Mucosa of stomach (tissue), 1 donor: Measurements from ENCODE around the gene CABLES2.

ENCODE experiments used
- H3K27me3 ChIP-seq: one replicate; pipeline ENCODE4 v1.7.0; 2013; ENCODE audit warnings: mild to moderate bottlenecking, low read length; ENCODE audit not compliant: control insufficient read depth, insufficient read depth
- H3K36me3 ChIP-seq: one replicate; pipeline ENCODE4 v1.7.0; 2013; ENCODE audit warnings: low read length; ENCODE audit not compliant: control insufficient read depth, insufficient read depth
- H3K4me1 ChIP-seq: one replicate; pipeline ENCODE4 v1.7.0; 2013; ENCODE audit warnings: mild to moderate bottlenecking, low read length; ENCODE audit not compliant: control insufficient read depth, insufficient read depth
- H3K4me3 ChIP-seq: one replicate; pipeline ENCODE4 v1.7.0; 2013; ENCODE audit warnings: low read length
- H3K9ac ChIP-seq: one replicate; pipeline ENCODE4 v1.7.0; 2013; ENCODE audit warnings: mild to moderate bottlenecking, low read length, moderate library complexity
- H3K9me3 ChIP-seq: one replicate; pipeline ENCODE4 v1.7.0; 2013; ENCODE audit warnings: mild to moderate bottlenecking, low read length, moderate library complexity; ENCODE audit not compliant: control insufficient read depth
- donor health status: Pancreatic carcinoma.

CABLES2 gene

GRCh38 chr20:62404761-62405107 lies 2.4 kb downstream of the CABLES2 start:
- Histone ChIP-seq H3K9ac (no peak overlapping the region), H3K4me1 (peaks cover 33% of the 10 kb centered on the region), H3K4me3 (no peak overlapping the region), H3K36me3 (no peaks in the 10 kb centered on the region), H3K9me3 (no peaks in the 10 kb centered on the region), H3K27me3 (no peaks in the 10 kb centered on the region)

- peaks cover 28% of the 10 kb centered on the region for H3K4me1 ChIP-seq
- no peak overlapping the region for H3K9ac ChIP-seq
- H3K36me3 ChIP-seq = no peaks in the 10 kb centered on the region
- no peaks in the 10 kb centered on the region for H3K9me3 ChIP-seq
- no peak overlapping the region for H3K4me3 ChIP-seq
- H3K27me3 ChIP-seq = no peaks in the 10 kb centered on the region
Measured at GRCh38 chr20:62404112-62404665, 2.9 kb downstream of the CABLES2 start.

GRCh38 chr20:62403331-62403730 lies 3.8 kb downstream of the CABLES2 start:
- Histone ChIP-seq H3K9ac (no peak overlapping the region), H3K36me3 (no peaks in the 10 kb centered on the region), H3K9me3 (no peaks in the 10 kb centered on the region), H3K4me1 (peaks cover 24% of the 10 kb centered on the region), H3K4me3 (no peak overlapping the region), H3K27me3 (no peaks in the 10 kb centered on the region)

- H3K27me3 ChIP-seq = no peaks in the 10 kb centered on the region
- H3K9ac ChIP-seq = no peak overlapping the region
- H3K4me1 ChIP-seq = peaks cover 17% of the 10 kb centered on the region
- H3K4me3 ChIP-seq = no peak overlapping the region
- H3K9me3 ChIP-seq = no peaks in the 10 kb centered on the region
- no peaks in the 10 kb centered on the region for H3K36me3 ChIP-seq
Measured at GRCh38 chr20:62402456-62403150, 4.5 kb downstream of the CABLES2 start.

GRCh38 chr20:62401331-62401779 lies 5.7 kb downstream of the CABLES2 start:
- no peak overlapping the region for H3K4me3 ChIP-seq
- H3K27me3 ChIP-seq = no peaks in the 10 kb centered on the region
- H3K9me3 ChIP-seq = no peaks in the 10 kb centered on the region
- H3K4me1 ChIP-seq = peaks cover 11% of the 10 kb centered on the region
- H3K9ac ChIP-seq = no peak overlapping the region
- H3K36me3 ChIP-seq = no peaks in the 10 kb centered on the region

GRCh38 chr20:62400541-62400940 lies 6.5 kb downstream of the CABLES2 start:
- Histone ChIP-seq H3K27me3 (no peaks in the 10 kb centered on the region), H3K9ac (no peak overlapping the region), H3K9me3 (no peaks in the 10 kb centered on the region), H3K36me3 (no peaks in the 10 kb centered on the region), H3K4me1 (peaks cover 3% of the 10 kb centered on the region), H3K4me3 (no peak overlapping the region)

GRCh38 chr20:62400021-62400420 lies 7.1 kb downstream of the CABLES2 start:
- no peaks in the 10 kb centered on the region for H3K36me3 ChIP-seq
- H3K27me3 ChIP-seq = no peaks in the 10 kb centered on the region
- H3K4me3 ChIP-seq = no peak overlapping the region
- H3K9me3 ChIP-seq = no peaks in the 10 kb centered on the region
- H3K9ac ChIP-seq = no peak overlapping the region
- H3K4me1 ChIP-seq = no peaks in the 10 kb centered on the region

- no peaks in the 10 kb centered on the region for H3K4me1 ChIP-seq
- H3K27me3 ChIP-seq = no peaks in the 10 kb centered on the region
- no peaks in the 10 kb centered on the region for H3K9me3 ChIP-seq
- H3K36me3 ChIP-seq = no peaks in the 10 kb centered on the region
- no peak overlapping the region for H3K9ac ChIP-seq
- H3K4me3 ChIP-seq = no peak overlapping the region
Measured at GRCh38 chr20:62398120-62398821, 8.8 kb downstream of the CABLES2 start.

- Histone ChIP-seq H3K27me3 (no peaks in the 10 kb centered on the region), H3K9ac (no peak overlapping the region), H3K36me3 (no peaks in the 10 kb centered on the region), H3K4me1 (no peaks in the 10 kb centered on the region), H3K9me3 (no peaks in the 10 kb centered on the region), H3K4me3 (no peak overlapping the region)
Measured at GRCh38 chr20:62396367-62397239, 10.5 kb downstream of the CABLES2 start.

GRCh38 chr20:62395311-62396242 lies 11.5 kb downstream of the CABLES2 start:
- no peaks in the 10 kb centered on the region for H3K4me1 ChIP-seq
- H3K4me3 ChIP-seq = no peak overlapping the region
- no peaks in the 10 kb centered on the region for H3K36me3 ChIP-seq
- H3K9me3 ChIP-seq = no peaks in the 10 kb centered on the region
- no peak overlapping the region for H3K9ac ChIP-seq
- H3K27me3 ChIP-seq = no peaks in the 10 kb centered on the region
